GM19452 (cell line): ENCODE measurements around the gene NKAIN2.
"Not testable (repeated sequence)": the region's sequence is repeated elsewhere in the genome, so short reads cannot be mapped to it uniquely, and the experiment has no call there.

Experiments
- ATAC-seq: cut with Tn5 transposase; IDR thresholded peaks from one replicate; pipeline ENCODE4 v1.9.1; 2021; ENCODE audit not compliant: unreplicated experiment

Gene NKAIN2

DNA sequence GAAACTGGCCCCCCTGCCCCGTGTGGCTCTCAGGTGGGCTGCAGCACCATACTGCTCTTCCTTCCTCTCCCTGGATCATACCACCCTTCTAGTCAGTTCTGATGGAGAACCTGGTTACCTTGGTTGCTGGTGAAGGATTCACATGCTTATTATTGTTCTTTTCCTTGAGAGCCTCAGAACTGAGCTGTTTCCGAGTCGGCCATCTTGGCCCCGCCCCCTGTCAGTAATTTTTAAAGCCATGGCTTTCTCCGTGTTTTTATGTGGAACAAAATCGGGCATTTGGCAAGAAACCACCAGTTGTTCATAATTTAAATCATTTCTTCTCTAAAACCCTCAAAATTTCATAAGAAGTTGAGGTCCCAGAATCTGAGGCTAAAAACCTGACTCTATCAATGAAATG is 493.8 kb downstream of the NKAIN2 start:
- ATAC-seq: no peak

GRCh38 chr6:124298730-124299129 is 495.1 kb downstream of the NKAIN2 start:
- ATAC-seq: no peak

- not testable (repeated sequence) for ATAC-seq
These were observed 497.2 kb downstream of the NKAIN2 start for GRCh38 chr6:124300907-124301306.

DNA sequence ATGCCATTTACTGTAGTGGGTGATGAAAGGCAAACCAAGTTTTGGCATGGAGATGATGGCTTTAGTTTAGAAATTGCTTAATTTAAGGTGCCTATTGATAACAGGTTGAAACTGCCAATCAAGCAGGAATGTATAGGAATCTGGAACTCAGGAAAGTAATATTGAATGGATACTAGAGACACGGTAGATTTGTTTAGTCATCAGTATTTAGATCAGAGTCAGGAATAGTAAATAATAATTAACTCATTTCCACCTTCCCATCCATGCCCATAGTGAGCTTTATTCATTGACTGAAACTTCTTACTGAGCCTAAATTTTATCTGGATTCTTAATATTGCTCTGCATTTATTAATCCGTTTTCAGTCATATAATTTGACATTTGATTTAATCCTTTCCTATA is 500.3 kb downstream of the NKAIN2 start:
- ATAC-seq: no peak

DNA sequence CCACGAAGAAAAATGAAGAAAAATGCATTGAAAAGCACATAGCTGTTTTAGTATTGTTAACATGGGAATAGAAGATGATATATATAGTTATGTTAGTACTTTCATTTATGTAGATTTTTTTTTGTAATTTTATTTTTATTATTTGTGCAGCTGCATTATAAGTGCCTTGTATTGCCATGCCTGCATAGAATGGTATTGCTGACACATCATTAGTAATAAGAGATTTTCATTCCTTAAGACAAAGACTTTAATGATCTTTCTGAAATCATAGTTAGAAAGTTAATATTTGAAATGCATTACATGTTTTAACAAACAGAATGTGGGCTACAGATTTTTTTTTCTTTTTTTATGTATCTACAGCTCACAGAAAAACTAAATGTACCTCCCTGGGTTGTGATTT is 506.5 kb downstream of the NKAIN2 start:
- ATAC-seq: no peak

DNA sequence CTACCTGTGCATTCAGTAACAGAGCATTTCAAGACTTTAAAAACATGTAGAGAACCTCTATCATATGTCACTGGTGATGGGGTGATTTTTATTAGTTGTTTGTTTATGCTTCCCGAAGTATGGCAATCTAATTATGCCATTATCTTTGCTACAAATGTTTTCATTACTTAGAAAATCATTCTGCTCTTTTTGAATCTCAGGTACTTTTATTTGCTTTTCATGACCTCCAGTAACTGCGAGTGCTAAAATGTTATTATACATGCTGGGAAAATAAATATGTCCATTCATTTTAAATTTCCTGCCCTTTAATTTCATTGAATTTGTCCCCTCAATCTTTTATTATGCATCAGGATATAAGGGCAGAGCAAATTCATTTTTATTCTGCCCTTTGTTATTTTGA is 515.7 kb downstream of the NKAIN2 start:
- ATAC-seq: no peak

DNA sequence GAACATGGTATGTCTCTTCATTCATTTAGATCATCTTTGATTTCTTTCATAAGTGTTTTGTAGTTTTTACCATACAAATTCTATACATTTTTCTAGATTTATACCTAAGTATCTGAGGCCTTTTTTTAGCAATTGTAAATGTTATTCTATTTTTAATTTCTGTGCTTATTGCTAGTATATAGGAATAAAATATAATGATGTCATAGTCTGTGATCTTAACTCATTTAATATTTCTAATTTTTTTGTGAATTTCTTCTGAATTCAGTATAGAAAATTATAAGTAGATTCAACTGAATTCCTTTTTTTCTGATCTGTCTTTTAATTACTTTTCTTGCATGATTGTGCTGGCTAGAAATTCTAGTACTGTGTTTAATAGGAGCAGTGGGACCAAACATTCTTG is 520.6 kb downstream of the NKAIN2 start:
- ATAC-seq: no peak

DNA sequence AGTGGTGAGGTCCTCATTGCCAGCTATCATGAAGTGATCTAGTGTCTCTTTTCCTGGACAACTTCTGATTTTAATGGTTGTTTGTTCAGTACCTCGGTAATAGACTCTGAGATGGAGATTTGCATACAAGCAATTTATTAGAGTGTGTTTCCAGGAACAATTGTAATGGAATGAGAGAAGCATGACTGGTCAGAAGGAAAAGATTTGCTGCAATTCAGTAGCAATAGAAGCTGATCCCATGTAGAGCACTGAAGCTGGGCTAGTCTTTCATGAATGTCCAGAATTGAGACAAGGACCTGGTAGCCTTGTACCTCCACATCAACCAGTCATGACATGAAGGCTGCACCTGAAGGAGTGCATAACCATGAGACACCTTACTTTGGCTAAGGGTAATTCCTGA is 526.5 kb downstream of the NKAIN2 start:
- no peak for ATAC-seq

- ATAC-seq: no peak
These were observed 530.7 kb downstream of the NKAIN2 start for GRCh38 chr6:124334359-124334758.

DNA sequence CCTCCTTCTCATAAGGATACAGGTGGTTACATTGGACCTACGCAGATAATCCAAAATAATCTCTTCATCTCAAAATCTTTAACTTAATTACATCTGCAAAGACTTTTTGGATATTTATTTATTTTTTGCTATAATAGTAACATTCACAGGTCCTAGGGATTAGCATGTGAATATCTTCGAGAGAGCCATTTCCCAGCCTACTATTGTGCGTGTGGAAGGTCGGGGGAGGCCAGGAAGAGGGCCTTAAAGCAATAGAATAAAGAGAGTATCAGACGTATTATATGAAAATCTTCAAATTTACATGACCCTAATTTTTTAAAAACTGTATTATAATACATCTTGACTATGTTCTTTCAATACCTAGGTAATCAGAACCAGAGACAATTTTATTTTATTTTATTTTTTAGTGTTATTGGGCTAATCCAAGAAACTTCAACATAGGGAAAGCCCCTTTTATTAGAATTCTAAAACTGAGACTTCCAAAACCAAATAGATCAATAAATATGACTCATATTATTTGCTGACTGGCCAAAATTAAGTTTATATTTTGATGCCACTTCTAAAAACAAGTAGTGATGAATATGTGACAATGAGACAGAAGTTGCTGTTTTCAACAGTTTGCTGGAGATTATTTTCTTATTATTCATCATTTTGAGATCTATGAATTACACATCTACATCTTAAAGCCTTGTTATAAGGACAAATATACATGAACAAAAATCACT is 536.1 kb downstream of the NKAIN2 start:
- ATAC-seq: no peak

- not testable (repeated sequence) for ATAC-seq
These were observed 544.7 kb downstream of the NKAIN2 start for GRCh38 chr6:124348339-124348738.

GRCh38 chr6:124355146-124355545 is 551.5 kb downstream of the NKAIN2 start:
- ATAC-seq: no peak

DNA sequence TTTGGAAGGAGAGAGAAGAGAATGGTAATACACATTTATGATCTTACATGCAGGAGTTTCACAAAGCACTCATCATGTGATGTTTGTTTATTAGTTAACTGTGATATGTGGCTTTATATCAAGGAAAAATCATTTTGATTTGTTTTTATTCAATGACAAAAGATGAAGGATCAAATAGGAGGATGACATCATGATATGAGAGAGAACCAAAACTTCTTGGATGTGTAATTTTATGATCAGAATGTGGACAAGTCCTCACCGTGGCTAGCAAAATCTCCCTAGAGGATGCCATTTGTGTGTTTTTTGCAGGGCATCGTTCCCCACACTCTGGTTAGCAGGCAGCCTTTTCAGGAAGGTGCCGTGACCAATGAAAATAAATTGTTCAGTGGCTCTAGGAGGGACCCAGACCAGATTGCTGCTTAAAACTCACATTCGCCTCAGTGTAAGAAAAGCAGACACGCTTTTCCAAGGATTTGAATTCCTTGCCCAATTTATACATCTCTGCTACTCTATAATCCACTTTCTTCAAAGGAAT is 552.7 kb downstream of the NKAIN2 start:
- ATAC-seq: no peak

GRCh38 chr6:124356811-124357210 is 553.1 kb downstream of the NKAIN2 start:
- ATAC-seq: no peak

DNA sequence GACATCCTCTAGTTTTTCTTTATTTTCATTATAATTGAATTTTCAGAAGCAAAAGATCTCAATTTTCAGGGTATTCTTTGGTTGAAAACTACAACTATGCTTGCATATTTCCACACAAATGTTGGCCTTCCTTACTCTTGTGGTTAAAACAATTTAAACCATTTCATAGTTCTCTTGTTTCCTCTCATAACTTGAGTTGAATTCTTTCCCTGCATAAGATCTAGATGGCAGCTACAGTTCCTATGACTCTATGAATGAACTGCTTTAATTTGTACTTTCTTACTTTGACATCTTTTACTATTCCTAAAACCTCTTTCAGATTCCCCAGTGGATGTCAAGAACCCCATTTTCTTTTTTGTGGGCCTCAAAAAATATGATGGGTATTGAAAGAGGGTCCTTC is 564.5 kb downstream of the NKAIN2 start:
- no peak for ATAC-seq

- ATAC-seq: no peak
These were observed 568.4 kb downstream of the NKAIN2 start for GRCh38 chr6:124371974-124372475.

DNA sequence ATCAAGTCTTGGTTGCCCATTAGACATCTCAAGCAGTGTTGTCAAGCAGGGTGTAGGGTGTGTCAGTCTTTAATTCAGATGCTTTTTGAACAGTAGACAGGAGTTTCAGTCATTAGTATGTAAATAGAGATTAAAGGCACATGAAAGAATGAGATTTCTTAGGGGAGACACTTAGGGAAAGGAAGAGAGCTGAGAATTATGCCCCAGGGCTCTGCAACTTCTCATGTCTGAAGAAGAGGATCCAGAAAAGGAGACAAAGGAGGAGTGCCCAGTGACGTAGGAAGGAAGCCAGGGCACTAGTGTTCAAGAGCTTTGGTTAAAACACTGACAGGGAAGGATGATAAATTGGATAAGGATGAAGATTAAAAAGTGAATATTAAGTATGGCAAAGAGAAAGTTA is 569.7 kb downstream of the NKAIN2 start:
- ATAC-seq: no peak

- no peak for ATAC-seq
These were observed 585.5 kb downstream of the NKAIN2 start for GRCh38 chr6:124389127-124389526.

DNA sequence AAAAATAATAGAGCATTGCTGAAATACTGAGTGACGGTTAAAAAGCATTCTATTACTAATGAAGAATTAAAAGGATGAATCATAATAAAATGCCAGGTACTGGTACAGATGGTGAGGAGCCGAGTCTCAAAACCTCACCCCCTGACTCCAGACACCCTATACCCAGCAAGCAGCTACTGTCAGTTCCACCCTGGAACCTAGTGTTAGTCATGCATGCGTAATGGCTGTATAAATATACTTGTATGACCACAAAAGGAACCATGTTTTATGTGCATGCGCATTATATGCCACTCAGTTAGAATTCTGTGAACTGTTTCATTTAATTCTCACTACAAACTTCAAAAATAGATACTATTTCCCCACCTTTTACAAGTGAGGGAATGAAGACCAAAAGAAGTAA is 589.9 kb downstream of the NKAIN2 start:
- ATAC-seq: no peak

GRCh38 chr6:124396361-124396760 is 592.7 kb downstream of the NKAIN2 start:
- no peak for ATAC-seq

DNA sequence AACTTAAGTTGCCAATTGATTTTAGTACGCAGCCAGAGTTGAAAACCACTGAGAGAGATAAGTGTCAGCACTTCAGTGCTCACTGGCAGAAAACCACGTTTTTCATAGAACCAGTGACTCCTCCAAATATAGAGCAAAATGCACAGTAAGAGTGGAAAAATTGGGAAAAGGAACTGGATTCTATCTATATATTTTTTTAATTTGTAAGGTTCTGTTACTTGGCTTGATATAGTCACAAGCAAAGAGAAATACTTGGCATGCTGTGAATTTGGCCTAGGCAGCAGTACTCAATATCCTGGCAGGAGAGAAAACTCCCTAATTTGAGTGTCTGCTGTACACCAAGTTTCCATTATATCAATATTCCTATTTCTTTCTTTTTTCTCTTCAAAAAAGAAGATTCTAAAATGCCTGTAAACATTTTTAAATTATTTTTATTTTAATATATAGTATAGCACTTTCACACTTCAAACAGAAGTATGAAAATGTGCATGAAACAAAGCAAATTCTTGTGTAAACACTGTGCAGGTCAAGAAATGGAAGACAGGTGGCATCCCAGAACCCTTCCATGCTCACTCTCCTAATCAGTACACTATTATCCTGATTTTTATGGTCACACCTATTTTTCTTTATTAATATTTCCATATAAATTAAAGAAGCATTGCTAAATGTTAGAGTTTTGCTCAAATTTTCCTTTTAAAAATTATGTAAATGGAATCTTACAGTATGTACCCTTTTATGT is 596.8 kb downstream of the NKAIN2 start:
- ATAC-seq: no peak

- ATAC-seq: not testable (repeated sequence)
These were observed 606.8 kb downstream of the NKAIN2 start for GRCh38 chr6:124410425-124410824.
